Peyer's patch (tissue), 4 donors: Measurements from ENCODE around the gene VEGFA.

Source experiments
- CTCF ChIP-seq, 6 experiments: fragments of 450-650 bp in 4 of 6; fragments of 200-600 bp in 2 of 6; sonication (generic) in 1 of 6; IDR thresholded peaks; one replicate each; pipeline ENCODE4 v1.5.1; 2017 to 2019; ENCODE audit warnings: antibody characterized with exemption in 6 of 6, mild to moderate bottlenecking in 3 of 6, moderate library complexity in 1 of 6
- POLR2A ChIP-seq, 2 donors: fragments of 450-650 bp; IDR thresholded peaks; one replicate each; pipeline ENCODE4 v1.5.1; 2017; ENCODE audit warnings: antibody characterized with exemption in 2 of 2, mild to moderate bottlenecking in 2 of 2, moderate library complexity in 2 of 2

GRCh38 chr6:43795421-43795820, 25.4 kb downstream of the VEGFA start:
- TF ChIP-seq POLR2A (IDR thresholded peaks at IDR 0.05) (no peak), CTCF (IDR thresholded peaks at IDR 0.05) (no peak)
